PC-3 (cell line): Measurements from ENCODE around the gene SUMO4.

Experiments
- EZH2 ChIP-seq: fragments of 300-600 bp; sonication (generic); IDR thresholded peaks from one replicate; pipeline ENCODE4 v1.6.1; 2017; ENCODE audit warnings: antibody characterized with exemption, mild to moderate bottlenecking, low read length; ENCODE audit not compliant: unreplicated experiment
- EZH2phosphoT487 ChIP-seq: fragments of 300-600 bp; sonication (generic); IDR thresholded peaks from 2 replicates; pipeline ENCODE4 v1.6.1; 2018; ENCODE audit warnings: mild to moderate bottlenecking, antibody characterized with exemption, low read length, borderline replicate concordance
- TF ChIP-seq, protein P1 (sequence below): fragments of 300-600 bp; sonication (generic); conservative IDR thresholded peaks from 2 replicates; pipeline ENCODE4 v1.5.1; 2017; ENCODE audit warnings: antibody characterized with exemption, low read depth, mild to moderate bottlenecking, low read length

DNA sequence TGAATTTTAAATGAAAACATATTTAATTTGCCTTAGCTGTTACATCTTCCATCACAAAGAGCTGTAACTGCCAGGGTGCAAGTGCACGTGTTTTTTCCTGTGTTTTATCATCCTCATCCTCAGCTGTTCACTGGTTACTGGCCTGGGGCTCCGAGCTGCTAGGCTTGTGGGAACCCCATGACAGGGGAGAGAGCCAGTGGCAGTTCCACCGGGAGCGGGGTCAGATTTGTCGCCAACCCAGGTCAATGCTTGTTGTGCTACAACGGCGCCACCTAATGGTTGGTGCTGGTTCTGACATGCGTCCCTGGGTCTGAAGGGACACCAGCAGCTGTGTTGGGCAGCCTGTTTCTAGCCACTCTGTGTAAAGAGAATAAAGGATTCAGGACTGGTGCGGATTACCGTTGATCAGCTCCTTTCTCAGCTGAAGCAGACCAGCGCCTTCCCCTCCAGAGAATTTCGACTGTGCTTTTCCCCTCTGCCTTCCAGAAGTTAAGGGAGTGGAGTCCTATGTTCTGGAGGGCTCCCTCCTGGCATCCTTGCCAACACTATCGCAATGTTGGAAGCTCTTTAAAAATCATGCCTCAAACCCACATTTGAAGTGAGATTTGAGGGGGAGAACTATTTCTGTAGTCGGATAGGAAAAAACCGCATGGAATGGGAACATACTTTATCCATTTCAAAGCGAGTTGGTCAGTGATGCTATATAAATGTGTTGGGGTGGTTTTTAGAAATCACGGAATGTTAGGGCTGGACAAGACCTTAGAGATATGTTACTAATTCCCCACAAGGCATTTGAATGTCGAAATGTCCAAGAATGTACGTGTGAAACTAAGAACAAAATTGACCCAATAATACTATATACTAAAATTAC lies 32.1 kb downstream of the SUMO4 start:
- TF ChIP-seq EZH2: no peak
- no peak for TF ChIP-seq EZH2phosphoT487
- TF ChIP-seq, protein P1, sequence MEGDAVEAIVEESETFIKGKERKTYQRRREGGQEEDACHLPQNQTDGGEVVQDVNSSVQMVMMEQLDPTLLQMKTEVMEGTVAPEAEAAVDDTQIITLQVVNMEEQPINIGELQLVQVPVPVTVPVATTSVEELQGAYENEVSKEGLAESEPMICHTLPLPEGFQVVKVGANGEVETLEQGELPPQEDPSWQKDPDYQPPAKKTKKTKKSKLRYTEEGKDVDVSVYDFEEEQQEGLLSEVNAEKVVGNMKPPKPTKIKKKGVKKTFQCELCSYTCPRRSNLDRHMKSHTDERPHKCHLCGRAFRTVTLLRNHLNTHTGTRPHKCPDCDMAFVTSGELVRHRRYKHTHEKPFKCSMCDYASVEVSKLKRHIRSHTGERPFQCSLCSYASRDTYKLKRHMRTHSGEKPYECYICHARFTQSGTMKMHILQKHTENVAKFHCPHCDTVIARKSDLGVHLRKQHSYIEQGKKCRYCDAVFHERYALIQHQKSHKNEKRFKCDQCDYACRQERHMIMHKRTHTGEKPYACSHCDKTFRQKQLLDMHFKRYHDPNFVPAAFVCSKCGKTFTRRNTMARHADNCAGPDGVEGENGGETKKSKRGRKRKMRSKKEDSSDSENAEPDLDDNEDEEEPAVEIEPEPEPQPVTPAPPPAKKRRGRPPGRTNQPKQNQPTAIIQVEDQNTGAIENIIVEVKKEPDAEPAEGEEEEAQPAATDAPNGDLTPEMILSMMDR: peak; percentile 89
